Activated T-cell treated with anti-CD3 and anti-CD28 coated beads, Interleukin-2, amount 50 U/mL, for 1 hour (primary cell): ENCODE measurements around the gene EDC4.
"Not testable (repeated sequence)": the region's sequence is repeated elsewhere in the genome, so short reads cannot be mapped to it uniquely, and the experiment has no call there.

Experiments used
- DNase-seq: peaks from one replicate; pipeline ENCODE4 v3.0.0-alpha.2; 2020

EDC4 gene

DNA sequence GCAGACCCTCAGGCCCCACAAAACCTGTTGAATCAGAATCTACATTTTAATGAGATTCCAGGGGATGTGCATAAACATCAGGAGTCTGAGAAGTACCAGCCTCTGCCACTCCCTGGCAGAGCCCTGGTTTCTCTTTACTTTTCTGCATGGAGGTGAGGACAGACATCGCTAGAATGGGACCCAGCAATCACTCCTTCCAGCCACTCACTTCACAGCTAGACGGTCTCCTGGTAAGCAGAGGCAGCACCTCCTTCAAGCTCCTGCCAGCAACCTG, 42.6 kb downstream of the EDC4 start:
- DNase-seq, result not testable (repeated sequence)

DNA sequence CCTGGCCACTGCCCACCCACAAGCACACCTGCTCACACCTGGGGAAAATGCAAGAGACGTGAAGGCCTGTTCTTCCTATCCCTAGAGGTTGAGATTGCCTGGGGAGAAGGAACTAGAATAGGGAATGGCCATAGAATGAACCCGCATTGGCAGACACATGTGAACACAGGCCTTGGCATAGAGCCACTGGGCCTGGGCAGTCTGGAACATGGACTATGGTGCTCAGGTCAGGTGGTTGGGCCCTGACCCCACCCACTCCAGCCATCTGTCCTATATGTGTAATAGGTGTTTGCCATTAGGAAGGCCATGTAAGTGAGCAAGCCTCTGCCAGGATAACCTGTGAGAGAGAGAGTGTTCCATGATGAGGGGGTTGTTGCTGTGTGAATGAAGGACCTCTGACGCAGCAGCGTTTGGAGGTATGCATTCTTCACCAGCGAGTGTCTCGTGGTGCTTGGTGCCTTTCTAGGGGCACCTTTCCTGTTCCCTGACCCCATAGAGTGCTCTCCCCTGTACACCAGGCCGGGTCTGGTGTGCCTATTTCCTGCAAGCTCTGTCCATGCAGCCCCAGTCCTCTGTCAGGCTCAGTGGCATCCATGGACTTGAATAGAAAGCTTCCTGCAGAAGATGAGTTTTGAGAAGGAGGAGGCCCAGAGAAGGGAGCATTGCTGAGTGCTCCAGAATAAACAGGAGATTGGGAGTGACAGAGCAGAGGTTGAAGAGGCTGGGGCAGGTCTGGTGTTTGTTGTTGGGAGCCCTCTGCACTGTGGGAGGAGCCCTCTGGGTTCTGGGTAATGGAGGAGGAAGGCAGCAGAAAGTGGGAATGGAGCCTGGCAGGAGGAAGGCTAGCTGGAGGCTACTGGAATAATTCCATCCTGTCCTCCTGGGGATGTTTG, 43.2 kb downstream of the EDC4 start:
- DNase-seq, result no peak

DNA sequence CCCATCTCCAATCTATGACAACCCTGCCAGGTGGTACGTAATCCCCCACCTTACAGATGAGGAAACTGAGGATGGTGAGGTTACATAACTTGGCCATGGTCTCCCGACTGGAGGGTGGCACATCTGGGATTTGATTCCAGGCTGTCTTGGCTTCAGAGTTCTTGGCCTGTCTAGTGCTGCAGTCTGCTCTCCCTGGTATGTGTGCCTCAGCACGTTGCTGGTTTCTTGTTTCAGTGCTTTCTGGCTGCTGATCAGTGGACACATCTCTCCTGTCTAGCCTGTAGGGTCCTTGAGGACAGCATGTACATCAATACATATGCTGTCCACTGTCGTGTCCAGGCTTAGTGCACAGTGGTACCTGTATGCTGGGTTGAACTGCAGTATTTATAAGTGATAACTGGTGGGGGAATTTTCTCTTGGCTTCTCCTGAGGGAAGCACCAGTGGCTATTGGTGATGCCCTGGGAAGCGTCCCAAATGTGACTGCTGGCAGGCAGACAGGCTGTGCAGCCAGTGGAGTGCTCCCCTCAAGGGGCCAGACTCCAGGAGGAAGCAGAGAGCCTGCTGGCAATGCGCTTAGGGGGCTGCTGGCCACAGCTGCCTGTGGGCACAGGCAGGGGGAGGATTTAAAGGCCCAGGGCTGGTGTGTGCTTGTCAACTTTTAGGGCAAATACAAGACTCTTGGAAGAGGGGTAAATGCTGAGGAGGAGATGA, 44.4 kb downstream of the EDC4 start:
- DNase-seq, result no peak

DNA sequence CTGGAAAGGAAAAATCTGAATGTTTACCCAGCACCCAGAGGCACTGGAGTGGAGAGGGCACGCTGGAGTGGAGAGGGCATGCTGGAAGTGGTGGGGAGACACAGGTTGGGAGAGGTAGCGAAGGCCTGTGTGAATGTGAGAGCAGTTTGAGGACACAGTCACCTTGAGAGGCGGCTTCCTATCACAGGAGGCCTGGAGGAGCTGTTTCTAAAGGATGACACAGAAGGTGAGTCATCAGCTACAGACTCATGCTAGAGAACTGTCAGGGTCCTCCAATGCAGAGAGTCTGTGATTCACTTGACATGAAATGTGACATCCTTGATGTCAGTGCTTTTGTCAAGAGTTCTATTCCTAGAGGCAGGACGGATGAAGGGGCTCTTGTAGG, 45.0 kb downstream of the EDC4 start:
- no peak for DNase-seq

DNA sequence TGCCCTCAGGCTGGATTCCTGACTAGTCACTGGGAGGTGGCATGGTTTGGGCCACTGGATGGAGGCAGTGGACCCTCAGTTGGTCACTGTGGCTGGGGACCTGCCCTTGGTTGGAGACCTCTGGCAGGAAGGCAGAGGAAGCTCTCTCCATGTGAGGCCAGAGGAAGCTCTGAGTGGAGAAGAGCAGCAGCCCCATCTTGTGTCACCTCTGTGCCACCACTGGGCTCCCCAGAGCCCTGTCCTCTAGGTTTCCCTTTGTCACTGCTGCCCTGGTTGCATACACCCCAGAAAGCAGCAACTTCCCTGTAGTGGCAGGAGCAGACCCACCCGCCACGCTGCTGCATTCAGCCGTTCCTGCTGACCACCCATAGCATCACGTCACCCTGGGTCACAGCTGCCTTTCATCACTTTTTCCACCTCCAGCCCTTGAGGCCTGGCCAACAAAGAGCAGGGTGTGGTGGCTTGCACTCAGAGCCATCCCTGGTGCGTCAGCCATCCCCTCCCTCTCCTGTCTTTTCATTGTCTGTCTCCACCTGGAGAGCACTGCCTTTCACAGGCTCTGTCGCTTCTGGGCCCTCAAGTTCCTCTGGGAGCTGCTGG, 46.9 kb downstream of the EDC4 start:
- no peak for DNase-seq

DNA sequence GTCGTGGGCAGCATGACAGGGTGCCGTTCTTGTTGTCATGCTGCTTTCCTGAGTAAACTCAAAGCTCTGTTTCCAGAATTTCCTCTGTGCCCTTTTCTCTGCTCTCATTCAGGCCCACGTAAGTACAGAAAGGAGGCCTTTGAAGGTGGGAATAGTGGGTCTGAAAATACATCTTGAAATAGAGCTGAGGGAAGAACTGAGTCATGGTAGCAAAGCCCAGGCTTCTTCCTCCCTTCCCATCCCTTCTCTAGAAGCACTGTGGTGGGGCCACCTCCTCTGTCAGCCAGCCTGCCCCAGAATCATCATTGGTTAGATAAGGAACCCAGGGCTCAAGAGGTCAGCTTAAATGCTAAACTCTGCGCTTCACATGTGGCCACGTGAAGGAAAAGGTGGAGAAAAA, 49.4 kb downstream of the EDC4 start:
- DNase-seq, result no peak

DNA sequence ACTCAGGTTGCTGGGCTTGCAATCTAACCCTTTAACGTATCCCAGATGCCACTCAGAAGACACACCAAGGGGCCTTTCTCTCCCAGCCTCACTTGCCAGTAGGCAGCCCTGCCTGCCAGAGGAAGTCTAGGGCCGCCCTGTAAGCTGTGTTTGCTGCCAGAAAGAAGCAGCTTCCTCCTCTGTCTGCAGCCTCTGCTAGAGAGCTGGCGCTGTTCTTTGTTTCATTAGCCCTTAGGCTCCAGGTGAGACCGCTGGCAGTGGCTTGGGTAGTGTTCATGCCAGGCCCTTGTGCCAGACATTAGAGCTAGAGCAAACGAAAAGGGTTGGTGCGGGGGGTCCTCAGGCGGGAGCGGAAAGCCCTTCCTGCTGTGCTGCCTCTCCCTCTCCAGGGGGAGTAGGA, 49.9 kb downstream of the EDC4 start:
- no peak for DNase-seq

DNA sequence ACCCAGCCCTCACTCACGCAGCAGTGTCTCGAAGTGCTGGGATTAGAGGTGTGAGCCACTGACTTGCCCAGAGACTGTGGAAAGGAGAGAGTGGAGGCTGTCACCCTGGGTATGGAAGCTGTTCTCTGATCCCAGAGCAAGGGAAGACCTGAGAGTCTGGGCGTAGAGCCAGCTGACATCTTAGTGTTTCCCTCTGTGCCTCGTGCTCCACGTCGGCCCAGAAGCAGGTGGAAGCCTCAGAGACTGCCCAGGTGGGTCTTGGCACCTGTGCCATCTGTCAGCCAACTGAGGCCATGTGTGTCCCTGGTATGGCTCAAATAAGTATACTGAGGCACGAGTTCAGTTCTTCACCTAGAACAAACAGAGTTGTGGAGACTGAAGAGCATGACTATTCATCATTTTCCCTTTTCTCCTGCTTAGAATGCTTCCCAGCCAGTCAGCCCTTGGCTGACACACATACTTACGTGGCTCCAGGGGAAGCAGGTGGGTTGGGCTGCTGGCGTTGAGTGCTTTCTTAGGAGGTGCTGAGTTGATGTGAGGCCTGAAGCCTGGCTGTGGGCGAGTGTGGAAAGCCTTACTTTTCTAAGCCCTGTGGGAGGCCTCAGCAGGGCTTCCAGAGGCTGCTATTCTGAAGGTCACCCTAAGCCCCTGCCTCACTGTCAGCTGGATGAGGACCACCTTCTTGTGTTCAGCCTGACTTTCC, 50.7 kb downstream of the EDC4 start:
- DNase-seq, result no peak

DNA sequence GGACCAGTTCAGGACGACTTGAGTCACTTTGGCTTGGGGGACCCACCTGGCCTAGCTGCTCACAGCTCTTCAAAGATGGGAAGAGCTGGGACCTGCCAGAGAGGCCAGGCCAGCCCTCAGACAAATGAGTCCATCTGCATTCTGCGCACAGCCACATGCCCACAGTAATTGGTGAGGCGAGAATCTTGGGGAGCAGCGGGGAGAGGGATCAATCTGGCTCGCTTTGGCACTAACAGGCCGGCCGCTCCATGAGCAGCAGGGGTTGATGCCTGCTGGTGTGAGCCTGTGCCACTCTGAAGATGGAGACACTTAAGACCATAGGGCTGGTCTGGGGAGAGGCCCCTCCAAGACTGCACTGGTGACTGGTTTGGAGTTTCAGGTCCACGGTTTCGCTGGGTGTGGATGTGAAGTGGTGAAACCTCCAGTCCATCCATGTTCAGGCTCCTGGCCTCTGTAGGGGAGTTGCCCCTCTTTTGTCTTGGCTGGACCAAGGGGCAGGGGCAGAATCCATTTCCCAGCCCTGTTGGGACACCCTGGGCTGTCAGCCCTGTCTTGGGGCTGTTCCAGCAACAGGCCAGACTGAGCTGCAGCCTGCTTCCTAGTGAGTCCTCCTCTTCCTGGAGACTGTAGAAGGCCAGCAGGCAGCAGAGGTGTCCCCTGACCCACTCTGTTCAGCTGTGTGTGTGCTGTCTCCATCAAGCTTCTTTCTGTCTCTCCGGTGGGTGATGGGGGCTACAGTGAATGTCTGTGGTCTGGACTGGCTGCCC, 51.5 kb downstream of the EDC4 start:
- DNase-seq, result no peak

DNA sequence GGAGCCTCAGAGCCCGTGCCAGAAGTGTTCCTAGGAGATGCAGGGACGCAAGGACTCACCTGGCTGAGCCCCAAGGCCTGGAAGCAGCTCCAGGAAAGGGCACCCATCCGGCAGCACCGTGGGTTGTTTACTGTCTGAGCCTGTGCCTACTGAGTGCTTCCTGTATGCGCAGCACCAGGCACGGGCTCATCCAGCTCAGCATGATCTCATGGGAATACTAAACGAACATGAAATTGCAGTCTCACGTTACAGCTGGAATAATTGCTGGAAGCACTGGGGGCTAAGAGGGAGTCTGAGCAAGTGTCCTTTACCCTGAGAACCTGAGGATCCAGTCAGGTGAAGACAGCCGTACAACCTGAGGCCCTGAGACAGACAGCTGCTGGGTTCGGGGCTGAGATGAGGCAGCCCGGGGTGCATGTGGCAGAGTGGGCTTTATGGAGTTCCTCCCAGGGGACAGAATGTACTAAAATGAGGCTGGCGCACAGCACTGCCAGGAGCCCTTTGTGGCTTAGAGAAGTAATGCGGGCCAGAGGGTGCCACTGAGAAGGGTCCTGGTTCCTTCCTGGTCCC, 53.4 kb downstream of the EDC4 start:
- no peak for DNase-seq

DNA sequence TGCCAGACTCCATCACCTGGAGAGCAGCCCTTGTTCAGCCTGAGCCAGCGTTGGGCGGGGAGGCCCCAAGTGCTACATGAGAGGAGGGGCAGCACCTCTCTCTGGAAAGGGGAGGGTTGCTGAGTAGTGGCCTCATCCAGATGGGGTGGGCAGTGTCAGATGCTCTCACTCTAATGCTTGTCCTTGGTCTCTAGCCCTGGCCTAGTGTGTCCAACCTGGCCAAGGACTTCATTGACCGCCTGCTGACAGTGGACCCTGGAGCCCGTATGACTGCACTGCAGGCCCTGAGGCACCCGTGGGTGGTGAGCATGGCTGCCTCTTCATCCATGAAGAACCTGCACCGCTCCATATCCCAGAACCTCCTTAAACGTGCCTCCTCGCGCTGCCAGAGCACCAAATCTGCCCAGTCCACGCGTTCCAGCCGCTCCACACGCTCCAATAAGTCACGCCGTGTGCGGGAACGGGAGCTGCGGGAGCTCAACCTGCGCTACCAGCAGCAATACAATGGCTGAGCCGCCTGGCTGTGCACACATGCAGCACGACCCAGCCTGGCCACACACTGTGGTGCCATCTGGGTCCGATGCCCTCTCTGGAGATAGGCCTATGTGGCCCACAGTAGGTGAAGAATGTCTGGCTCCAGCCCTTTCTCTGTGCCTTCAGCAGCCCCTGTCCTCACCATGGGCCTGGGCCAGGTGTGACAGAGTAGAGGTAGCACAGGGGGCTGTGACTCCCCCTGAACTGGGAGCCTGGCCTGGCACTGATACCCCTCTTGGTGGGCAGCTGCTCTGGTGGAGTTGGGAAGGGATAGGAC, 54.5 kb downstream of the EDC4 start:
- no peak for DNase-seq

DNA sequence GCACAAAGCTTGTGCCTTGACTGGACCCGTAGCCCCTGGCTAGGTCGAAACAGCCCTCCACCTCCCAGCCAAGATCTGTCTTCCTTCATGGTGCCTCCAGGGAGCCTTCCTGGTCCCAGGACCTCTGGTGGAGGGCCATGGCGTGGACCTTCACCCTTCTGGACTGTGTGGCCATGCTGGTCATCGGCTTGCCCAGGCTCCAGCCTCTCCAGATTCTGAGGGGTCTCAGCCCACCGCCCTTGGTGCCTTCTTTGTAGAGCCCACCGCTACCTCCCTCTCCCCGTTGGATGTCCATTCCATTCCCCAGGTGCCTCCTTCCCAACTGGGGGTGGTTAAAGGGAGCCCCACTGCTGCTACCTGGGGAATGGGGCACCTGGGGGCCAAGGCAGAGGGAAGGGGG, 55.3 kb downstream of the EDC4 start:
- no peak for DNase-seq

DNA sequence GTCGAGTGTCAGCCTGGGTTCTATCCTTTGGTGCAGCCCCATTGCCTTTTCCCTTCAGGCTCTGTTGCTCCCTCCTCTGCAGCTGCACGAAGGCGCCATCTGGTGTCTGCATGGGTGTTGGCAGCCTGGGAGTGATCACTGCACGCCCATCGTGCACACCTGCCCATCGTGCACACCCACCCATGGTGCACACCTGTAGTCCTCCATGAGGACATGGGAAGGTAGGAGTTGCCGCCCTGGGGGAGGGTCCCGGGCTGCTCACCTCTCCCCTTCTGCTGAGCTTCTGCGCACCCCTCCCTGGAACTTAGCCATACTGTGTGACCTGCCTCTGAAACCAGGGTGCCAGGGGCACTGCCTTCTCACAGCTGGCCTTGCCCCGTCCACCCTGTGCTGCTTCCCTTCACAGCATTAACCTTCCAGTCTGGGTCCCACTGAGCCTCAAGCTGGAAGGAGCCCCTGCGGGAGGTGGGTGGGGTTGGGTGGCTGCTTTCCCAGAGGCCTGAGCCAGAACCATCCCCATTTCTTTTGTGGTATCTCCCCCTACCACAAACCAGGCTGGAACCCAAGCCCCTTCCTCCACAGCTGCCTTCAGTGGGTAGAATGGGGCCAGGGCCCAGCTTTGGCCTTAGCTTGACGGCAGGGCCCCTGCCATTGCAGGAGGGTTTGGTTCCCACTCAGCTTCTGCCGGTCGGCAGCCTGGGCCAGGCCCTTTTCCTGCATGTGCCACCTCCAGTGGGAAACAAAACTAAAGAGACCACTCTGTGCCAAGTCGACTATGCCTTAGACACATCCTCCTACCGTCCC, 55.9 kb downstream of the EDC4 start:
- DNase-seq, result peak; percentile 78

DNA sequence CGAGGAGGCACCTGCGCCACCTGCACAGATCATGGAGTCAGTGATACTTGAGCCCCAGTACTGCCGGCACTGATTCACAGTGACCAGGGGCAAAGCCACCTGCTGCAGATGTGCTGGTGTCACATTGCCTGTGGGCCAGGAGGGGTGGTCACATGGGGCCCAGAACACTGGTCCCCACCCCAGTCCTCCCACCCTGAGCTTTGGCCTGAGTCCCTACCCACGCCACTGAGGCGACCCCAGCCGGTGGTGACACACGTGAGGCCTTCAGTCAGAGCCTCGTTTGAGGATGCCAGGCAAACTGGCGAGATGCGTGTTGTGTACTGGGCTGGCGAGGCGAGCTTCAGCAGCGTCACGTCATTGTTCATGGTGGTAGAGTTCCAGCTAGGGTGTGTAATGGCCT, 57.3 kb downstream of the EDC4 start:
- no peak for DNase-seq

DNA sequence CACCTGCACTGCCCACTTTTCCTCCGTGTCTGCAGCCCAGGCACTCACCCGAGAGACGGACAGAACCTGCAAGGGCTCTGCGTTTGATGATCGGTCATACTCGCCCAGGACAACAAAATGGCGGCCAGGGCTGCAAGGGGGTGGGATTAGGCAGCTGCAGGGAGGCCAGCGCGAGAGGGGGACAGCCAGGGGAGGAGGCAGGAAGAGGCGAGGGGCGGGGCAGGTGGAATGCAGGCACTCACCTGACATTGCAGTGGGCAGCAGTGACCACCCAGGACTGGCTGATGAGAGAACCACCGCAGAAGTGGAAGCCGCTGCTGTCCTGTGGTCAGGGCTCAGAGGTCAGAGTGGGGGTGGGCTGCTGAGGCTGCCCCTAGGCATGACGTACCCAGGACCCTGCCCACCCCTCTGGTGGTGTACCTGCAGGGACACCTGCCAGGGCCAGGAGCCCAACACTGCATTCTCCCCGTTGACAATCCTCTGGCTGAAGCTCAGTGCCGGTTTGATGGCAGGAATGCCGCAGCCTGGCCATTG, 57.9 kb downstream of the EDC4 start:
- DNase-seq, result no peak
